ENCODE data around the gene AADAC.
"Not testable (repeated sequence)": the region's sequence is repeated elsewhere in the genome, so short reads cannot be mapped to it uniquely, and the experiment has no call there.

The AADAC gene

GRCh38 chr3:151800431-151800830, 13.5 kb upstream of the AADAC start:
- WGBS: 75% methylated on average over 2 of the region's 2 CpGs
- H3K36me3 ChIP-seq (ENCODE audit: insufficient read depth, low read length): no peaks in the 10 kb centered on the region
- no peak overlapping the region for H3K9ac ChIP-seq (ENCODE audit: low read depth, low read length)
- H3K27me3 ChIP-seq (ENCODE audit: insufficient read depth, low read length): no peaks in the 10 kb centered on the region
- H3K4me3 ChIP-seq (ENCODE audit: low read length): no peak overlapping the region
- no peaks in the 10 kb centered on the region; the same call in 1 of the 2 replicates for H3K4me1 ChIP-seq (ENCODE audit: insufficient read depth, low read length)
- H3K9me3 ChIP-seq (ENCODE audit: insufficient read depth, low read depth, low read length): no peaks in the 10 kb centered on the region
- H3K27ac ChIP-seq (ENCODE audit: low read depth, low read length): no peak overlapping the region

- Histone ChIP-seq H3K9ac (ENCODE audit: low read depth, low read length) (no peak overlapping the region), H3K27me3 (ENCODE audit: insufficient read depth, low read length) (no peaks in the 10 kb centered on the region), H3K4me3 (ENCODE audit: low read length) (no peak overlapping the region), H3K27ac (ENCODE audit: low read depth, low read length) (no peak overlapping the region), H3K36me3 (ENCODE audit: insufficient read depth, low read length) (no peaks in the 10 kb centered on the region), H3K9me3 (ENCODE audit: insufficient read depth, low read depth, low read length) (0 out of 2 replicates have a peak, but pooled peaks cover 7% of the 10 kb centered on the region), H3K4me1 (ENCODE audit: insufficient read depth, low read length) (no peaks in the 10 kb centered on the region; the same call in 1 of the 2 replicates)
- WGBS: 80% methylated on average over 1 of the region's 1 CpG
These were observed 9.6 kb upstream of the AADAC start for GRCh38 chr3:151804267-151804666.

- H3K27ac ChIP-seq (ENCODE audit: low read depth, low read length): no peak overlapping the region
- H3K36me3 ChIP-seq (ENCODE audit: insufficient read depth, low read length): no peaks in the 10 kb centered on the region
- no peak overlapping the region for H3K4me3 ChIP-seq (ENCODE audit: low read length)
- H3K9ac ChIP-seq (ENCODE audit: low read depth, low read length): no peak overlapping the region
- H3K9me3 ChIP-seq (ENCODE audit: insufficient read depth, low read depth, low read length): 0 out of 2 replicates have a peak, but pooled peaks cover 7% of the 10 kb centered on the region
- no peaks in the 10 kb centered on the region for H3K4me1 ChIP-seq (ENCODE audit: insufficient read depth, low read length)
- H3K27me3 ChIP-seq (ENCODE audit: insufficient read depth, low read length): no peaks in the 10 kb centered on the region
- WGBS: 88% methylated on average over 15 of the region's 15 CpGs
These were observed 7.1 kb upstream of the AADAC start for GRCh38 chr3:151806838-151807237.

DNA sequence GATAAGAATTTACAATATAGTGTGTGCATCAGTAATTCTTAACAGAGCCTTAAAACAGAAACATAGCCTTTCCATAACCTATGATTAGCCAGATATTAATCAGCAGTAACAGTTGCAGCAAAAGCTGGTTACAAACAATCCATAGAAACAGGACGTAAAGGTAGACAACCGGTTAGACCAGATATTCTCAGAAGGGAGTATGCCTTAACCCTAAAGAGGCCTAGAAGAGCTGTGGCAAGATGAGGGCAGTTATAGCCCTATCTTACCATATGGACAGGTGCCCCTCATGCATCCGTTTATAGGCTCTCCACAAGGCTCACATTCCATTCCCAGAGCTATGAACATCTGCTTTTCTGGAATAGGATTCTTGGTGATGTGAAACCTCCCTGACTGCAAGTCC, 5.0 kb upstream of the AADAC start:
- H3K9me3 ChIP-seq (ENCODE audit: insufficient read depth, low read depth, low read length); H3K4me1 ChIP-seq (ENCODE audit: insufficient read depth, low read length); H3K36me3 ChIP-seq (ENCODE audit: insufficient read depth, low read length); H3K27me3 ChIP-seq (ENCODE audit: insufficient read depth, low read length); H3K27ac ChIP-seq (ENCODE audit: low read depth, low read length); H3K4me3 ChIP-seq (ENCODE audit: low read length); H3K9ac ChIP-seq (ENCODE audit: low read depth, low read length): not testable (repeated sequence)
- 96% methylated on average over 3 of the region's 3 CpGs for WGBS

DNA sequence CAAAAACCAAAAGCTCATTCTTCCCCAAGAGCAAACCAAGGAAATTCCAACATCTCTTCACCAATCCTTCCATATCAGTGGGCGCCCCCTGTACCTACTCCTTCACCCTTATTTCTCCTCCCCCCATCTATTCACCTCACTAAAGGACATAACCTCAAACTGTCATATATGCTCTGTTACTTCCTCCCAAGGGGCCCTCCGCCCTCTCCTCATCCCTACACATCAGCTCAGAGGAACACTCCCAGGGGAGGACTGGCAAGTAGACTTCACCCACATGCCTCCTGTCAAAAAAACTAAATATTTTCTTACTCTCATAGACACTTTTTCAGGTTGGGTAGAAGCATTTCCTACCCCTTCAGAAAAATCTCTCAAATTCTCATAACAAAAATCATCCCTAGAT, 2.4 kb upstream of the AADAC start:
- Histone ChIP-seq H3K27ac (ENCODE audit: low read depth, low read length) (no peak overlapping the region), H3K36me3 (ENCODE audit: insufficient read depth, low read length) (no peaks in the 10 kb centered on the region), H3K4me3 (ENCODE audit: low read length) (no peak overlapping the region), H3K9me3 (ENCODE audit: insufficient read depth, low read depth, low read length) (0 out of 2 replicates have a peak, but pooled peaks cover 7% of the 10 kb centered on the region), H3K9ac (ENCODE audit: low read depth, low read length) (no peak overlapping the region), H3K4me1 (ENCODE audit: insufficient read depth, low read length) (peaks cover 8% of the 10 kb centered on the region; the same call in 1 of the 2 replicates), H3K27me3 (ENCODE audit: insufficient read depth, low read length) (no peaks in the 10 kb centered on the region)
- 94% methylated on average over 2 of the region's 2 CpGs for WGBS

- Histone ChIP-seq H3K9me3 (ENCODE audit: insufficient read depth, low read depth, low read length) (no peaks in the 10 kb centered on the region), H3K4me3 (ENCODE audit: low read length) (no peak overlapping the region), H3K4me1 (ENCODE audit: insufficient read depth, low read length) (peaks cover 16% of the 10 kb centered on the region; the same call in 1 of the 2 replicates), H3K27me3 (ENCODE audit: insufficient read depth, low read length) (no peaks in the 10 kb centered on the region), H3K9ac (ENCODE audit: low read depth, low read length) (no peak overlapping the region), H3K36me3 (ENCODE audit: insufficient read depth, low read length) (no peaks in the 10 kb centered on the region), H3K27ac (ENCODE audit: low read depth, low read length) (no peak overlapping the region)
- 97% methylated on average over 3 of the region's 3 CpGs for WGBS
These were observed 672 bp downstream of the AADAC start for GRCh38 chr3:151814588-151814987.

- H3K9ac ChIP-seq (ENCODE audit: low read depth, low read length): no peak overlapping the region
- no peak overlapping the region for H3K27ac ChIP-seq (ENCODE audit: low read depth, low read length)
- WGBS: 62% methylated on average over 3 of the region's 3 CpGs
These were observed 2.2 kb downstream of the AADAC start for GRCh38 chr3:151816091-151816604.

GRCh38 chr3:151817473-151817872, 3.6 kb downstream of the AADAC start:
- no peak overlapping the region for H3K27ac ChIP-seq (ENCODE audit: low read depth, low read length)
- no peak overlapping the region for H3K4me3 ChIP-seq (ENCODE audit: low read length)
- H3K36me3 ChIP-seq (ENCODE audit: insufficient read depth, low read length): no peaks in the 10 kb centered on the region
- 94% methylated on average over 5 of the region's 5 CpGs for WGBS
- H3K9me3 ChIP-seq (ENCODE audit: insufficient read depth, low read depth, low read length): no peaks in the 10 kb centered on the region
- no peak overlapping the region for H3K9ac ChIP-seq (ENCODE audit: low read depth, low read length)
- H3K4me1 ChIP-seq (ENCODE audit: insufficient read depth, low read length): peaks cover 16% of the 10 kb centered on the region; the same call in 1 of the 2 replicates
- H3K27me3 ChIP-seq (ENCODE audit: insufficient read depth, low read length): no peaks in the 10 kb centered on the region

More at GRCh38 chr3:151816091-151816604, 2.2 kb downstream of the AADAC start:
- Histone ChIP-seq H3K9me3 (ENCODE audit: insufficient read depth, low read depth, low read length) (no peaks in the 10 kb centered on the region), H3K4me3 (ENCODE audit: low read length) (no peak overlapping the region), H3K4me1 (ENCODE audit: insufficient read depth, low read length) (peaks cover 16% of the 10 kb centered on the region; the same call in 1 of the 2 replicates), H3K27me3 (ENCODE audit: insufficient read depth, low read length) (no peaks in the 10 kb centered on the region), H3K36me3 (ENCODE audit: insufficient read depth, low read length) (no peaks in the 10 kb centered on the region)

DNA sequence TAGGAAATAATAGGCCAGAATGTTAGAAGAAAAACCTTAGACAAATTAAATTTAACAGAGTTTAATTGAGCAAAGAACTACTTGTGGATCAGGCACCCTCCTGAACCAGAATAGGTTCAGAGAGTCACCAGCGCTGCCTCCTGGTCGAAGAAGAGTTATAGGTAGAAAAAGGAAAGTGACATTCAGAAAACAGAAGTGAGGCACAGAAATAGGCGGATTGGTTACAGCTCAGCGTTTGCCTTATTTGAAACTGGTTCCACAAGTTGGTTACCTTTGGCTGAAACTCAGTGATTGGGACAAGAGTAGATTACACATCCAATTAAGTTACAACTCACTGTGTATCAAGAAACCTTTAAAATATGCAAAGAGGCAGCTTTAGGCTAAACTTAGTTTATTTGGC, 4.4 kb downstream of the AADAC start:
- no peak overlapping the region for H3K4me3 ChIP-seq (ENCODE audit: low read length)
- H3K9me3 ChIP-seq (ENCODE audit: insufficient read depth, low read depth, low read length): no peaks in the 10 kb centered on the region
- H3K27ac ChIP-seq (ENCODE audit: low read depth, low read length): no peak overlapping the region
- 94% methylated on average over 4 of the region's 4 CpGs for WGBS
- H3K27me3 ChIP-seq (ENCODE audit: insufficient read depth, low read length): no peaks in the 10 kb centered on the region
- H3K9ac ChIP-seq (ENCODE audit: low read depth, low read length): no peak overlapping the region
- H3K4me1 ChIP-seq (ENCODE audit: insufficient read depth, low read length): peaks cover 16% of the 10 kb centered on the region; the same call in 1 of the 2 replicates
- H3K36me3 ChIP-seq (ENCODE audit: insufficient read depth, low read length): no peaks in the 10 kb centered on the region

GRCh38 chr3:151819910-151820309, 6.0 kb downstream of the AADAC start:
- Histone ChIP-seq H3K9ac (ENCODE audit: low read depth, low read length) (no peak overlapping the region), H3K27me3 (ENCODE audit: insufficient read depth, low read length) (no peaks in the 10 kb centered on the region), H3K9me3 (ENCODE audit: insufficient read depth, low read depth, low read length) (no peaks in the 10 kb centered on the region), H3K27ac (ENCODE audit: low read depth, low read length) (no peak overlapping the region), H3K4me3 (ENCODE audit: low read length) (no peak overlapping the region), H3K4me1 (ENCODE audit: insufficient read depth, low read length) (peaks cover 16% of the 10 kb centered on the region; the same call in 1 of the 2 replicates), H3K36me3 (ENCODE audit: insufficient read depth, low read length) (no peaks in the 10 kb centered on the region)
- 81% methylated on average over 4 of the region's 4 CpGs for WGBS

- Histone ChIP-seq H3K9ac (ENCODE audit: low read depth, low read length) (no peak overlapping the region), H3K4me1 (ENCODE audit: insufficient read depth, low read length) (no peaks in the 10 kb centered on the region), H3K36me3 (ENCODE audit: insufficient read depth, low read length) (no peaks in the 10 kb centered on the region), H3K9me3 (ENCODE audit: insufficient read depth, low read depth, low read length) (no peaks in the 10 kb centered on the region), H3K27me3 (ENCODE audit: insufficient read depth, low read length) (no peaks in the 10 kb centered on the region), H3K27ac (ENCODE audit: low read depth, low read length) (no peak overlapping the region), H3K4me3 (ENCODE audit: low read length) (no peak overlapping the region)
- 93% methylated on average over 3 of the region's 3 CpGs for WGBS
These were observed 13.9 kb downstream of the AADAC start for GRCh38 chr3:151827816-151828215.
